ENCODE data around the gene ITPKB. TPM values are rescaled to one million over a fixed set of nuclear protein-coding genes. Genes with fewer than 3 reads are reported as not detected.

The ITPKB gene
- total and polyA plus RNA-seq, 4 donors = 16.8 to 31.3 (median 25.3) TPM

GRCh38 chr1:226680653-226681052 is 58.4 kb downstream of the ITPKB start:
- Histone ChIP-seq H3K4me3 (ENCODE audit: low read depth, low read length) (peak overlapping the region; percentile 35), H3K27ac (ENCODE audit: low read depth, low read length) (peak overlapping the region; percentile 95), H3K36me3 (ENCODE audit: control insufficient read depth, insufficient read depth, low read length) (peaks cover 4% of the 10 kb centered on the region), H3K4me1 (ENCODE audit: control insufficient read depth, insufficient read depth, low read length) (peaks cover 65% of the 10 kb centered on the region), H3K9me3 (ENCODE audit: control insufficient read depth, insufficient read depth, low read length) (no peaks in the 10 kb centered on the region), H3K27me3 (ENCODE audit: control insufficient read depth, insufficient read depth, low read length) (no peaks in the 10 kb centered on the region)
- WGBS (ENCODE audit: insufficient coverage) = 60% methylated on average over 5 of the region's 5 CpGs
- no peak for DNase-seq (ENCODE audit: low read depth in 4 of 6, low spot score in 6 of 6)

- H3K36me3 ChIP-seq (ENCODE audit: control insufficient read depth, insufficient read depth, low read length) = no peaks in the 10 kb centered on the region
- H3K4me3 ChIP-seq (ENCODE audit: low read depth, low read length) = peak overlapping the region; percentile 35
- H3K27ac ChIP-seq (ENCODE audit: low read depth, low read length) = peak overlapping the region; percentile 95
- peak in 2 of 6 donors; percentile 87 to 93 for DNase-seq (ENCODE audit: low read depth in 4 of 6, low spot score in 6 of 6)
- no peaks in the 10 kb centered on the region for H3K27me3 ChIP-seq (ENCODE audit: control insufficient read depth, insufficient read depth, low read length)
- H3K9me3 ChIP-seq (ENCODE audit: control insufficient read depth, insufficient read depth, low read length) = no peaks in the 10 kb centered on the region
- peaks cover 65% of the 10 kb centered on the region for H3K4me1 ChIP-seq (ENCODE audit: control insufficient read depth, insufficient read depth, low read length)
- WGBS (ENCODE audit: insufficient coverage) = 3% methylated on average over 16 of the region's 22 CpGs
These were observed 59.1 kb downstream of the ITPKB start for GRCh38 chr1:226679853-226680516.

GRCh38 chr1:226679262-226679661 is 59.8 kb downstream of the ITPKB start:
- no peaks in the 10 kb centered on the region for H3K36me3 ChIP-seq (ENCODE audit: control insufficient read depth, insufficient read depth, low read length)
- peaks cover 61% of the 10 kb centered on the region for H3K4me1 ChIP-seq (ENCODE audit: control insufficient read depth, insufficient read depth, low read length)
- H3K27me3 ChIP-seq (ENCODE audit: control insufficient read depth, insufficient read depth, low read length) = no peaks in the 10 kb centered on the region
- H3K27ac ChIP-seq (ENCODE audit: low read depth, low read length) = peak overlapping the region; percentile 95
- no peak for DNase-seq (ENCODE audit: low read depth in 4 of 6, low spot score in 6 of 6)
- no CpG with 5 or more reads among the region's 2 CpGs for WGBS (ENCODE audit: insufficient coverage)
- no peaks in the 10 kb centered on the region for H3K9me3 ChIP-seq (ENCODE audit: control insufficient read depth, insufficient read depth, low read length)
- no peak overlapping the region for H3K4me3 ChIP-seq (ENCODE audit: low read depth, low read length)

GRCh38 chr1:226678701-226679100 is 60.4 kb downstream of the ITPKB start:
- WGBS (ENCODE audit: insufficient coverage) = 96% methylated on average over 5 of the region's 8 CpGs
- Histone ChIP-seq H3K4me3 (ENCODE audit: low read depth, low read length) (no peak overlapping the region), H3K9me3 (ENCODE audit: control insufficient read depth, insufficient read depth, low read length) (no peaks in the 10 kb centered on the region), H3K27me3 (ENCODE audit: control insufficient read depth, insufficient read depth, low read length) (no peaks in the 10 kb centered on the region), H3K27ac (ENCODE audit: low read depth, low read length) (peak overlapping the region; percentile 95), H3K4me1 (ENCODE audit: control insufficient read depth, insufficient read depth, low read length) (peaks cover 59% of the 10 kb centered on the region), H3K36me3 (ENCODE audit: control insufficient read depth, insufficient read depth, low read length) (no peaks in the 10 kb centered on the region)
- no peak for DNase-seq (ENCODE audit: low read depth in 4 of 6, low spot score in 6 of 6)

- no peaks in the 10 kb centered on the region for H3K36me3 ChIP-seq (ENCODE audit: control insufficient read depth, insufficient read depth, low read length)
- no peak overlapping the region for H3K4me3 ChIP-seq (ENCODE audit: low read depth, low read length)
- WGBS (ENCODE audit: insufficient coverage) = 85% methylated on average over 2 of the region's 2 CpGs
- H3K9me3 ChIP-seq (ENCODE audit: control insufficient read depth, insufficient read depth, low read length) = no peaks in the 10 kb centered on the region
- peaks cover 59% of the 10 kb centered on the region for H3K4me1 ChIP-seq (ENCODE audit: control insufficient read depth, insufficient read depth, low read length)
- peak overlapping the region; percentile 95 for H3K27ac ChIP-seq (ENCODE audit: low read depth, low read length)
- DNase-seq (ENCODE audit: low read depth in 4 of 6, low spot score in 6 of 6) = no peak
- H3K27me3 ChIP-seq (ENCODE audit: control insufficient read depth, insufficient read depth, low read length) = no peaks in the 10 kb centered on the region
These were observed 60.8 kb downstream of the ITPKB start for GRCh38 chr1:226678251-226678650.

- DNase-seq (ENCODE audit: low read depth in 4 of 6, low spot score in 6 of 6) = peak in 2 of 6 donors; percentile 65 to 84
- no peaks in the 10 kb centered on the region for H3K36me3 ChIP-seq (ENCODE audit: control insufficient read depth, insufficient read depth, low read length)
- no peak overlapping the region for H3K4me3 ChIP-seq (ENCODE audit: low read depth, low read length)
- no peaks in the 10 kb centered on the region for H3K9me3 ChIP-seq (ENCODE audit: control insufficient read depth, insufficient read depth, low read length)
- 25% methylated on average over 3 of the region's 13 CpGs for WGBS (ENCODE audit: insufficient coverage)
- H3K4me1 ChIP-seq (ENCODE audit: control insufficient read depth, insufficient read depth, low read length) = peaks cover 51% of the 10 kb centered on the region
- peak overlapping the region; percentile 81 for H3K27ac ChIP-seq (ENCODE audit: low read depth, low read length)
- H3K27me3 ChIP-seq (ENCODE audit: control insufficient read depth, insufficient read depth, low read length) = no peaks in the 10 kb centered on the region
These were observed 61.8 kb downstream of the ITPKB start for GRCh38 chr1:226677027-226678020.

- Histone ChIP-seq H3K36me3 (ENCODE audit: control insufficient read depth, insufficient read depth, low read length) (no peaks in the 10 kb centered on the region), H3K27ac (ENCODE audit: low read depth, low read length) (peak overlapping the region; percentile 81), H3K27me3 (ENCODE audit: control insufficient read depth, insufficient read depth, low read length) (no peaks in the 10 kb centered on the region), H3K9me3 (ENCODE audit: control insufficient read depth, insufficient read depth, low read length) (no peaks in the 10 kb centered on the region), H3K4me1 (ENCODE audit: control insufficient read depth, insufficient read depth, low read length) (peaks cover 43% of the 10 kb centered on the region), H3K4me3 (ENCODE audit: low read depth, low read length) (no peak overlapping the region)
- DNase-seq (ENCODE audit: low read depth in 4 of 6, low spot score in 6 of 6) = no peak
- no CpG with 5 or more reads among the region's 5 CpGs for WGBS (ENCODE audit: insufficient coverage)
These were observed 62.7 kb downstream of the ITPKB start for GRCh38 chr1:226676381-226676780.

GRCh38 chr1:226675715-226676357 is 63.2 kb downstream of the ITPKB start:
- Histone ChIP-seq H3K4me3 (ENCODE audit: low read depth, low read length) (no peak overlapping the region), H3K9me3 (ENCODE audit: control insufficient read depth, insufficient read depth, low read length) (no peaks in the 10 kb centered on the region), H3K27me3 (ENCODE audit: control insufficient read depth, insufficient read depth, low read length) (no peaks in the 10 kb centered on the region), H3K27ac (ENCODE audit: low read depth, low read length) (peak overlapping the region; percentile 81), H3K4me1 (ENCODE audit: control insufficient read depth, insufficient read depth, low read length) (peaks cover 42% of the 10 kb centered on the region), H3K36me3 (ENCODE audit: control insufficient read depth, insufficient read depth, low read length) (no peaks in the 10 kb centered on the region)
- 90% methylated on average over 3 of the region's 7 CpGs for WGBS (ENCODE audit: insufficient coverage)
- no peak for DNase-seq (ENCODE audit: low read depth in 4 of 6, low spot score in 6 of 6)

- 59% methylated on average over 8 of the region's 17 CpGs for WGBS (ENCODE audit: insufficient coverage)
- Histone ChIP-seq H3K27me3 (ENCODE audit: control insufficient read depth, insufficient read depth, low read length) (no peaks in the 10 kb centered on the region), H3K27ac (ENCODE audit: low read depth, low read length) (peak overlapping the region; percentile 81), H3K4me3 (ENCODE audit: low read depth, low read length) (no peak overlapping the region), H3K9me3 (ENCODE audit: control insufficient read depth, insufficient read depth, low read length) (no peaks in the 10 kb centered on the region), H3K36me3 (ENCODE audit: control insufficient read depth, insufficient read depth, low read length) (no peaks in the 10 kb centered on the region), H3K4me1 (ENCODE audit: control insufficient read depth, insufficient read depth, low read length) (peaks cover 34% of the 10 kb centered on the region)
- DNase-seq (ENCODE audit: low read depth in 4 of 6, low spot score in 6 of 6) = no peak
These were observed 64.0 kb downstream of the ITPKB start for GRCh38 chr1:226674892-226675714.
